CD4-positive, alpha-beta T cell treated with Interleukin-6 for 4 hours (primary cell): ENCODE measurements around the gene RILPL1.
"Not testable (repeated sequence)": the region's sequence is repeated elsewhere in the genome, so short reads cannot be mapped to it uniquely, and the experiment has no call there.

Experiments used
- DNase-seq: peaks from one replicate; pipeline ENCODE4 v3.0.0-alpha.2; 2020; ENCODE audit warnings: mixed read lengths

The RILPL1 gene

GRCh38 chr12:123533672-123534643 is at the start of gene RILPL1:
RILPL1 (minus strand) TSS chr12:123533719; CDS start chr12:123533482, 237 bp downstream.
- DNase-seq, result peak; percentile 60

DNA sequence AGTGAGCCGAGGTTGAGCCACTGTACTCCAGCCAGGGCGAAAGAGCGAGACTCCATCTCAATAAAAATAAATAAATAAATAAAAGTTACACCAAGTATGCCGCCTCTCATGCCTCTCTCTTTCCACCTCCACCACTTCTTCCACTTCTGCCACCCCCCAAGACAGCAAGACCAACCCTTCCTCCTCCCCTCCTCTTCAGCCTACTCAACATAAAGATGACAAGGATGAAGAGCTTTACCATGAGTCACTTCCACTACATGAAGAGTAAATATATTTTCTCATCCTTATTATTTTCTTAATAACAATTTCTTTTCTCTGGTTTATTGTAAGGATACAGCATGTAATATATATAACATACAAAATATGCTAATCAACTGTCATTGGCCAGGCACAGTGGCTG is 47.3 kb upstream of the RILPL1 start:
- DNase-seq, result no peak

DNA sequence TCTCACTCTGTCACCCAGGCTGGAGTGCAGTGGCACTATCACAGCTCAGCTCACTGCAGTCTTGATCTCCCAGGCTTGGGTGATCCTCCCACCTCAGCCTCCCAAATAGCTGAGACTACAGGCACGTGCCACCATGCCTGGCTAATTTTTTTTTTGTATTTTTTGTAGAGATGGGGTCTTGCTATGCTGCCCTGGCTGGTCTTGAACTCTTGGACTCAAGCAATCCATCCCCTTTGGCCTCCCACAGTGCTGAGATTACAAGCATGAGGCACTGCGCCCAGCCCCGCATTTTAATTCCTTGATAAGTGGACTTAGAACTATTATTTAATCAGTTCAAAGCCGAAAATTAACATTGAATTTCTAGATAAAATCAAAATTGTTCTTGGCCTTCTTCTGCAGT is 45.3 kb upstream of the RILPL1 start:
- DNase-seq, result not testable (repeated sequence)

DNA sequence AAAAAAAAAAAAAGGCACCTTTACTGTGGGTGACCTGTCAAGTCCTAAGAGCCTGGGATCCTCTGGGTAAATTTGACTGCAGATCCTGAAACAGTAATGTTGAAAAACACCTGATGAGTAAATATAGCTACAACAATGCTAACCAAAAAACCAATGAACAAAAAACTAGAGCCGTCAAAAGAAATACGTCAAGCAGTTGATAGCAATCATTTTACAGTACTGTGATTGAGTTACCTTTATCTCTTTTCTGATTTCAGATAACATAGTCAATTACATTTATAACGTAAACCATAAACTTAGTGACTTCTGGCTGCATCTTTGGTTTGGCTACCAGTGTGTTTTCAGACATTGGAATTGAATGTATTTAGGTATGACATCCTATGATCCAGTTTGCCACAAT is 44.7 kb upstream of the RILPL1 start:
- no peak for DNase-seq

- DNase-seq, result no peak
These were observed 43.1 kb upstream of the RILPL1 start for GRCh38 chr12:123576611-123577010.

DNA sequence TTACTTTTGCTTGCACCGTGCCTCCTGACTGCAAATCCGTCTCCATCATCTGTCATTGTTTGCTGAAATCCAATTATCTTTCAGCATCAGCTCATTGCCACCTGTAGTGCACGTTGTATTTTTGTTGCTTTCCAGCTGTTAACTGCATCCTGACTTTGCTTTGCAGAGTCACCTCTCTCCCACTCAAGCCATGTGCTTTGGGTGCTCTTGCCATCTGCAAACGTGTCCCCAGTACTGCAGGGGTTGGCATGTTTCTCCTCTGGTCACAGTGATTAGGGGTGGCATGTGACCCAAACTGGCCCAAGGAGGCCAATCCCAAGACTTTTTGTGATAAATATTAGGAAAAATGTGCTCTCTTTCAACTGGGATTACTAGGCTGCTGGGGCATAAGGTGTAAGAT is 40.4 kb upstream of the RILPL1 start:
- no peak for DNase-seq

DNA sequence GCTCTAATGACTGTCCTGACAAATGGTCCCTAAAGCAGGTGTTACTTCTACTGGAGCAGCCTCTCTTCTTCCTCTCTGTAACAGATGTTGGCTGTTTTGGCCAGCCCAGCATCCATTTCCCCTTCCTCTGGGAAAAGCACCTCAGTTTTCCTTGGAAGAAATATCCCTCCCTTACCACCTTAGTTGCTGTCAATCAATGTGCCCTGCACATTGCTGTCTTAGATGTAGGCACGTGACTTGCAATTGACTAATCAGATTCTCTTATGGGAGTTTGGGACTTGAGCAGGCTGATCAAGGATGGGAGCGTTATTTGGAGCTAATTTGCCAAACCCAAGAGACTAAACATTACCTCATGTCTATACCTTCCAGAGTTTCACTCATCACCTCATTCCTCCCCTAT is 38.9 kb upstream of the RILPL1 start:
- DNase-seq, result no peak

DNA sequence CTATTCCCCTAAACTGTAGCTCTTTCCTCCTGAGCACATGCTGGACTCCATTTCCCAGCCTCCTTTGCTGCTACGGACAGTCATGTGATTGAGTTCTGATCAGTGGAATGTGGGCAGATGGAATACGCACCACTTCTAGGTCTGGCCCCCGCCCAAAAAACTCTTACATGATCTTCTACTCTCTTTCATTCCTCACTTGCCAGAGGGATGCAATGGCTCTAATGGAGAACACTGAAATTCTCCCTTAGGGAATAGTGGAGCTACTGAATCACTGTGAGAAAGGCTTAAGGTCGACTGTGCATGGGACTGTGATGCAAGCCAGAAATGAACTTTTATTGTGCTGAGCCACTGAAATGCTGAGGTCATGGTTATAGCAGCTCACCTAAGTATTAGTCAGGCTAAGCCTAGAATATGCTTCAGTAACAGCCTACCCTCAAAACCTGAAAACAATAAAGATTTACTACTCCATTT is 37.9 kb upstream of the RILPL1 start:
- no peak for DNase-seq

GRCh38 chr12:123559468-123559867 is 25.9 kb upstream of the RILPL1 start:
- no peak for DNase-seq

GRCh38 chr12:123558487-123558886 is 25.0 kb upstream of the RILPL1 start:
- DNase-seq, result not testable (repeated sequence)

- not testable (repeated sequence) for DNase-seq
These were observed 21.3 kb upstream of the RILPL1 start for GRCh38 chr12:123554843-123555242.

GRCh38 chr12:123554136-123554535 is 20.6 kb upstream of the RILPL1 start:
- DNase-seq, result not testable (repeated sequence)

- DNase-seq, result no peak
These were observed 17.2 kb upstream of the RILPL1 start for GRCh38 chr12:123550700-123551099.

- DNase-seq, result no peak
These were observed 14.6 kb upstream of the RILPL1 start for GRCh38 chr12:123548107-123548506.

- no peak for DNase-seq
These were observed 12.8 kb upstream of the RILPL1 start for GRCh38 chr12:123546281-123546680.

DNA sequence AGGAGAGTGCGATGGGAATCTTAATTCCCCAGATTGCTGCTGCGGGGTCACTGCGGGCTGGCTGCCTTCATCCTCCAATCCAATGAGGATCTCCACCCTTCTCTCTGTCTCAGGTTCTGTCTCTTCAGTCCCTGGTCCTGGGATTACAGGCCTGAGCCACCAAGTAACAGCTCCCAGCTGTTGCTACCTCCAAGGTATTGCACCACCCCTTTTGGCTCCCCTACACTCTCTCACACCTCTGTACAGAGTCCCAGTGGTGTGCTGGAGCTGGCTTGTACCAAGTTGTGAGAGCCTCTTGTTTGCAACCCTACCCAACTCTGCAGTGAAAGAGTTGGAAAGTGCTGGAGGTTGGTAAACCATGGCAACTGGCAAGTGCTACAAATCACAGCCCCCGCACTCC is 10.0 kb upstream of the RILPL1 start:
- no peak for DNase-seq

GRCh38 chr12:123540899-123541662 is 7.6 kb upstream of the RILPL1 start:
- no peak for DNase-seq

GRCh38 chr12:123535952-123536351 is 2.4 kb upstream of the RILPL1 start:
- not testable (repeated sequence) for DNase-seq

DNA sequence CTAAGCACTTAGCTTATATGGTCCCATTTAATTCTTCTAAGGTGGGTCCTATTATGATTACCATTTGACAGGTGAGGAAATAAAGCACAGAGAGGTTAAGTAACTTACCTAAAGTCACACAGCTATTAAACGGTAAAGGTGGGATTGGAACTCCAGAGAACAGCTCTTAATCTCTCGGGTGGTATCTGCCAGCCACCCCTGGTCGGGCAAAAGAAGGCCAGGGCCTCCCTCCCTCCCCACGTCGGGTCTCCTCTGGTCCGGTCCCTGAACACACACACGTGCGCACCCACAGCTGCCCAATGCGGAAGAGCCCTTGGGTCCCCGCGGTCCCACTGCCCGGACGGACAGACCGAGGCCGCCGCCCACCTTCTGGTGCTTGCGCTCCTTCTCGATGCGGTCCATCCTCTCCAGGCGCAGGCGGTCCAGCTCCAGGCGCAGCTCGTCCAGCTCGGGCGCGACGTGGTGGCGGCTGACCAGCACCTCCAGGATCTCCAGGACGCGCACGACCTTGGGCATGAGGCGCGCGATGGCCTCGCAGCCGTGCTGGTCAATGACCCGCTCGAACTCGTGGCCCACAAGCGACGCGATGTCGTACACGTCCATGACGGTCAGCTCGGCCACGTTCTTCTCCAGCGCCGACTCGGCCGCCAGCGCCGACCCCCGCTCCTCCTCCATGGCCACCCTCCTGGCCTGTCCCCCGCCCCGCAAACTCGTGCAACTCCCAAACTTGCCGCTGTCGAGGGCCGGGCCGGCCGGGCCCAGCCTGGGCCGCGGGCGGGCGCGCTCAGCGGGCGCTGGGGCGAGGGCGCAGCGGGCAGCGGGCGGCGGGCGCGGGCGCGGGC is 490 bp downstream of the RILPL1 start:
- DNase-seq, result peak; percentile 9

- peak; percentile 17 for DNase-seq
These were observed 1.5 kb downstream of the RILPL1 start for GRCh38 chr12:123532019-123532418.

DNA sequence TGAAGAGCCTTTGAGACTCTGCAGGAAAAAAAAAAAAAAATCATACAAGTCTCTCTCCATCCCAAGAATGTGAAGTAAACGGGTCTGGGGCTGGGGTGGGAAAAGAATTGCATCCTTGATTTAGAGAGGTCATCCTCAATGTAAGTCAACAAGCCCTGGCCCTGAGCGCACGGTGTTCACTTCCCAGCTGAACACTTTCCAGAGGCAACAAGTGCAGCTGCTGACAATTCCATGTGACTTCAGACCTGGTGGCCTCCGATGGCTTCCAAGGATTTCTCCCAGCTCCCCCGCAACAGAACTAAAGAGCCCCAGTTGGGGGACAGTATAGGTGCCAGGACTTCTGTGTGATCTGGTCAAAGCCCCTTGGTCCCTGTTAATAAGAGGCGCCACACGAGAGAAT is 2.4 kb downstream of the RILPL1 start:
- no peak for DNase-seq

- no peak for DNase-seq
These were observed 2.9 kb downstream of the RILPL1 start for GRCh38 chr12:123530668-123531067.

DNA sequence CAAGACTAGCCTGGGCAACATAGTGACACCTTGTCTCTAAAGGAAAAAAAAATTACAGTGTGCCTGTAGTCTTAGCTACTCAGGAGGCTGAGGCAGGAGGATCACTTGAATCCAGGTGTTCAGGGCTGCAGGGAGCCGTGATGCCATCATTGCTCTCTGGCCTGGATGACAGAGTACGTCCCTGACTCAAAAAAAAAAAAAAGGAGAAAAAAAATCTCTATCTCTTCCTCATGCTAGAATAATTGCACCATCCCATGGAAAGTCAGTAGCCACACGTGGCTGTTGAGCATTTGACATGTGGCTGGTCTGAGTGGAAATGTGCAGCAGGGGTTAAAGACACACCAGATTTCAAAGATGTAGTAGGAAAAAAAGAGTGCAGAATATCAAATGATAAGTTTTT is 3.8 kb downstream of the RILPL1 start:
- no peak for DNase-seq
